K562 (cell line): ENCODE measurements around the gene ART4. TPM values are rescaled to one million over a fixed set of nuclear protein-coding genes. Genes with fewer than 3 reads are reported as not detected.

Experiments
- ADNP ChIP-seq: fragments of 200-800 bp; sonication (Bioruptor generic); IDR thresholded peaks from 2 replicates; pipeline ENCODE4 v1.6.1; 2016; ENCODE audit warnings: missing genetic modification characterization, missing compliant biosample characterization
- CTBP1 ChIP-seq: fragments of 450-650 bp; IDR thresholded peaks from 2 replicates; pipeline ENCODE4 v1.6.1; 2016; ENCODE audit warnings: borderline replicate concordance
- DMBX1 ChIP-seq: fragments of 250-450 bp; sonication (Bioruptor Pico); IDR thresholded peaks from 2 replicates; pipeline ENCODE4 v1.8.0; 2022; ENCODE audit warnings: inconsistent platforms, mild to moderate bottlenecking, moderate library complexity, borderline replicate concordance
- HINFP ChIP-seq: fragments of 450-650 bp; conservative IDR thresholded peaks from 2 replicates; pipeline ENCODE4 v1.6.1; 2016; ENCODE audit warnings: missing genetic modification characterization, low read depth, mild to moderate bottlenecking, control low read depth, missing compliant biosample characterization
- HNRNPH1 ChIP-seq: fragments of 200-400 bp; formaldehyde crosslinking; optimal IDR thresholded peaks from 2 replicates; pipeline ENCODE3; 2017; ENCODE audit warnings: low read depth, mild to moderate bottlenecking, low read length, moderate library complexity
- LARP7 ChIP-seq: fragments of 450-650 bp; IDR thresholded peaks from 2 replicates; pipeline ENCODE4 v1.6.1; 2016
- NCOA4 ChIP-seq: fragments of 450-650 bp; IDR thresholded peaks from 2 replicates; pipeline ENCODE4 v1.6.1; 2018; ENCODE audit warnings: mild to moderate bottlenecking; ENCODE audit not compliant: partially characterized antibody
- NFYB ChIP-seq: IDR thresholded peaks from 2 replicates; pipeline ENCODE4 v1.6.1; 2011; ENCODE audit warnings: mild to moderate bottlenecking, moderate library complexity; ENCODE audit not compliant: insufficient read length; ENCODE audit errors: extremely low read depth
- POLR2G ChIP-seq: fragments of 200-400 bp; formaldehyde crosslinking; IDR thresholded peaks from 2 replicates; pipeline ENCODE4 v1.6.1; 2017; ENCODE audit warnings: low read depth, mild to moderate bottlenecking, antibody characterized with exemption, low read length, moderate library complexity
- PYGO2 ChIP-seq: fragments of 450-650 bp; IDR thresholded peaks from 2 replicates; pipeline ENCODE4 v1.6.1; 2016; ENCODE audit warnings: mild to moderate bottlenecking, missing genetic modification characterization, moderate library complexity, missing compliant biosample characterization
- RBM39 ChIP-seq: fragments of 200-400 bp; formaldehyde crosslinking; optimal IDR thresholded peaks from 2 replicates; pipeline ENCODE3; 2018; ENCODE audit warnings: low read depth, low read length
- SREBF1 ChIP-seq: fragments of 150-350 bp; IDR thresholded peaks from 2 replicates; pipeline ENCODE4 v1.6.1; 2014; ENCODE audit warnings: antibody characterized with exemption, low read depth, low read length, borderline replicate concordance
- TAF7 ChIP-seq: fragments of 450-650 bp; IDR thresholded peaks from 2 replicates; pipeline ENCODE4 v1.6.1; 2016; ENCODE audit warnings: missing genetic modification characterization, missing compliant biosample characterization
- XRCC4 ChIP-seq: IDR thresholded peaks from one replicate; pipeline ENCODE4 v1.6.1; 2011; ENCODE audit not compliant: insufficient read depth, insufficient read length; ENCODE audit errors: extremely low read depth
- ZBED1 ChIP-seq: IDR thresholded peaks from 2 replicates; pipeline ENCODE4 v1.6.1; 2014
- ZBTB12 ChIP-seq: fragments of 250-450 bp; sonication (Bioruptor Pico); IDR thresholded peaks from 2 replicates; pipeline ENCODE4 v1.4.0; 2020
- ZFX ChIP-seq: sonication (generic); formaldehyde crosslinking; IDR thresholded peaks from 2 replicates; pipeline ENCODE4 v1.8.0; 2022; ENCODE audit warnings: mild to moderate bottlenecking, missing genetic modification reagents, moderate library complexity
- ZNF311 ChIP-seq: fragments of 250-450 bp; sonication (Bioruptor Pico); IDR thresholded peaks from 2 replicates; pipeline ENCODE4 v1.4.0; 2020; ENCODE audit warnings: mild to moderate bottlenecking, moderate library complexity
- ZNF551 ChIP-seq: fragments of 250-450 bp; sonication (Bioruptor Pico); IDR thresholded peaks from 2 replicates; pipeline ENCODE4 v1.5.0; 2021; ENCODE audit warnings: mild to moderate bottlenecking, moderate library complexity
- ZNF589 ChIP-seq: fragments of 200-800 bp; sonication (Bioruptor generic); IDR thresholded peaks from 2 replicates; pipeline ENCODE4 v1.6.1; 2016; ENCODE audit warnings: low read depth, missing genetic modification characterization, missing compliant biosample characterization
- ZNF668 ChIP-seq: fragments of 250-450 bp; sonication (Bioruptor Pico); IDR thresholded peaks from 2 replicates; pipeline ENCODE4 v1.8.0; 2022; ENCODE audit warnings: mild to moderate bottlenecking, inconsistent platforms
- ZNF699 ChIP-seq: fragments of 250-450 bp; sonication (Bioruptor Pico); IDR thresholded peaks from 2 replicates; pipeline ENCODE4 v1.8.0; 2021; ENCODE audit warnings: mild to moderate bottlenecking, moderate library complexity; ENCODE audit not compliant: insufficient replicate concordance
- ZSCAN32 ChIP-seq: fragments of 450-650 bp; formaldehyde crosslinking; IDR thresholded peaks from 2 replicates; pipeline ENCODE4 v1.4.0; 2020; ENCODE audit warnings: mild to moderate bottlenecking, moderate library complexity
- polyA plus RNA-seq, 8 experiments: library from polyadenylated mRNA; depleted of rRNA in 4 of 8; stranded (reverse) in 5 of 8; unstranded in 3 of 8; fragments of >200 nt; fragmentation: Nextera tagmentation in 2 of 8; fragmentation: Illumina TruSeq in 1 of 8; extraction: Ambion mirVana in 2 of 8; extraction: Trizol in 1 of 8; gene quantifications; 2 replicates each; pipeline versions ENCODE4 v1.2.1 to v1.2.3, GENCODE V29; 2011 to 2014; ENCODE audit warnings: inconsistent platforms in 1 of 8, missing spikeins in 1 of 8
- total RNA-seq, 7 experiments: library from RNA; depleted of rRNA in 6 of 7; stranded (reverse); fragments of >200 nt in 6 of 7; fragmentation: Illumina TruSeq in 2 of 7; extraction: Trizol in 2 of 7; gene quantifications; 2 replicates each; pipeline versions ENCODE4 v1.2.1 to v1.2.3, GENCODE V29; 2011 to 2021; ENCODE audit warnings: low replicate concordance in 1 of 7
- TF ChIP-seq, protein P1 (sequence below): sonication (generic); formaldehyde crosslinking; IDR thresholded peaks from 2 replicates; pipeline ENCODE4 v1.8.0; 2022; ENCODE audit warnings: mild to moderate bottlenecking, low read depth, missing genetic modification reagents

ART4 gene
- total and polyA plus RNA-seq, 9 of the 15 experiments (the other 6 are each of a cell fraction or from before 2014, with no cell fraction given), result 0.07 TPM; not detected in 8

GRCh38 chr12:14803011-14803829 lies 40.1 kb downstream of the ART4 start, which contains the start of the genes C12orf60 and WBP11 (continued):
- no peak for TF ChIP-seq HNRNPH1
- no peak for TF ChIP-seq CTBP1
- peak; percentile 67 for TF ChIP-seq POLR2G
- no peak for TF ChIP-seq ZNF668
- no peak for TF ChIP-seq HINFP
- TF ChIP-seq NFYB, result peak; percentile 79
- TF ChIP-seq ZBTB12, result peak; percentile 48
- TF ChIP-seq LARP7, result no peak
- TF ChIP-seq PYGO2 (tag), result no peak
- no peak for TF ChIP-seq ZNF589
- no peak for TF ChIP-seq DMBX1 (CRISPR knock-in tag)
- TF ChIP-seq ZNF699, result no peak
- TF ChIP-seq, protein P1, sequence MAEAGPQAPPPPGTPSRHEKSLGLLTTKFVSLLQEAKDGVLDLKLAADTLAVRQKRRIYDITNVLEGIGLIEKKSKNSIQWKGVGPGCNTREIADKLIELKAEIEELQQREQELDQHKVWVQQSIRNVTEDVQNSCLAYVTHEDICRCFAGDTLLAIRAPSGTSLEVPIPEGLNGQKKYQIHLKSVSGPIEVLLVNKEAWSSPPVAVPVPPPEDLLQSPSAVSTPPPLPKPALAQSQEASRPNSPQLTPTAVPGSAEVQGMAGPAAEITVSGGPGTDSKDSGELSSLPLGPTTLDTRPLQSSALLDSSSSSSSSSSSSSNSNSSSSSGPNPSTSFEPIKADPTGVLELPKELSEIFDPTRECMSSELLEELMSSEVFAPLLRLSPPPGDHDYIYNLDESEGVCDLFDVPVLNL (CRISPR knock-in tag), result no peak
- TF ChIP-seq TAF7, result peak; percentile 59; the same call in 1 of the 2 replicates
- TF ChIP-seq ZNF551 (CRISPR knock-in tag), result no peak
- TF ChIP-seq ZFX (CRISPR knock-in tag), result peak; percentile 89
- TF ChIP-seq ZBED1, result no peak
- TF ChIP-seq ZNF311 (CRISPR knock-in tag), result no peak
- no peak for TF ChIP-seq ZSCAN32 (CRISPR knock-in tag)
- TF ChIP-seq XRCC4, result no peak
- TF ChIP-seq ADNP (tag), result no peak
- TF ChIP-seq RBM39, result no peak
- no peak for TF ChIP-seq SREBF1
- no peak for TF ChIP-seq NCOA4
